Upper lobe of left lung (tissue), 6 donors: ENCODE measurements around the gene GAREM2. TPM values are rescaled to one million over a fixed set of nuclear protein-coding genes. Genes with fewer than 3 reads are reported as not detected.
A peak's percentile ranks its signal among the peaks of the same experiment; 100 is the strongest.

Experiments
- ATAC-seq, 2 donors: fragments of 200-7000 bp; cut with Tn5 transposase; one replicate each; pipeline ENCODE4 v1.9.1; 2022; ENCODE audit warnings: mild to moderate bottlenecking in 2 of 2, moderate library complexity in 2 of 2; ENCODE audit not compliant: low FRiP score in 2 of 2
- DNase-seq, 2 donors: peaks; one replicate each; pipeline ENCODE4 v3.0.0-alpha.2; 2019 to 2020
- H3K27ac ChIP-seq, 4 donors: fragments of 200-600 bp; sonication (generic); one replicate each; pipeline ENCODE4 v1.5.1; 2016 to 2019
- H3K27me3 ChIP-seq, 4 donors: fragments of 200-600 bp; sonication (generic); one replicate each; pipeline ENCODE4 v1.5.1; 2017 to 2019
- H3K36me3 ChIP-seq, 4 donors: fragments of 200-600 bp; sonication (generic); one replicate each; pipeline ENCODE4 v1.5.1; 2016 to 2019
- H3K4me1 ChIP-seq, 4 donors: fragments of 200-600 bp; sonication (generic); one replicate each; pipeline ENCODE4 v1.5.1; 2018 to 2019
- H3K4me3 ChIP-seq, 4 donors: fragments of 200-600 bp; sonication (generic); one replicate each; pipeline ENCODE4 v1.5.1; 2017 to 2019; ENCODE audit warnings: mild to moderate bottlenecking in 2 of 4, moderate library complexity in 1 of 4
- H3K9me3 ChIP-seq, 4 donors: fragments of 200-600 bp; sonication (generic); one replicate each; pipeline ENCODE4 v1.5.1; 2018 to 2019
- EP300 ChIP-seq, 4 donors: sonication (generic); formaldehyde crosslinking; IDR thresholded peaks; one replicate each; pipeline ENCODE4 v1.5.1; 2017; ENCODE audit warnings: antibody characterized with exemption in 4 of 4, control low read depth in 2 of 4
- POLR2A ChIP-seq, 4 donors: fragments of 450-650 bp; IDR thresholded peaks; one replicate each; pipeline ENCODE4 v1.5.1; 2016 to 2017; ENCODE audit warnings: antibody characterized with exemption in 4 of 4, mild to moderate bottlenecking in 2 of 4
- POLR2AphosphoS5 ChIP-seq, 2 donors: sonication (generic); formaldehyde crosslinking; IDR thresholded peaks; one replicate each; pipeline ENCODE4 v1.5.1; 2017; ENCODE audit warnings: antibody characterized with exemption in 2 of 2
- WGBS, 2 donors: methylation state at CpG; one replicate each; pipeline ENCODE4 v1.1.5; 2017 to 2018; 5-methylcytosine and 5-hydroxymethylcytosine counted together
- total RNA-seq, 6 donors: library from RNA; depleted of rRNA in 4 of 6; stranded (reverse); fragments of >200 nt in 4 of 6; gene quantifications; one replicate each; pipeline versions ENCODE4 v1.1.0 to v1.2.1, GENCODE V29; 2016 to 2021
- TF ChIP-seq, protein P1 (sequence below), 6 experiments: fragments of 450-650 bp in 4 of 6; fragments of 200-600 bp in 2 of 6; sonication (generic) in 2 of 6; IDR thresholded peaks; one replicate each; pipeline ENCODE4 v1.5.1; 2016 to 2019; ENCODE audit warnings: antibody characterized with exemption in 6 of 6
- donor health status: DM: no; HTN: no; CAD: no; lungs with moderate emphysema.
- donor health status: DM: no; HTN: yes; CAD: no; lungs with severe emphysema.

GAREM2 gene
- total RNA-seq, 6 donors from 2014 or later = 0.22 to 2.6 (median 0.49) TPM; not detected in 1

DNA sequence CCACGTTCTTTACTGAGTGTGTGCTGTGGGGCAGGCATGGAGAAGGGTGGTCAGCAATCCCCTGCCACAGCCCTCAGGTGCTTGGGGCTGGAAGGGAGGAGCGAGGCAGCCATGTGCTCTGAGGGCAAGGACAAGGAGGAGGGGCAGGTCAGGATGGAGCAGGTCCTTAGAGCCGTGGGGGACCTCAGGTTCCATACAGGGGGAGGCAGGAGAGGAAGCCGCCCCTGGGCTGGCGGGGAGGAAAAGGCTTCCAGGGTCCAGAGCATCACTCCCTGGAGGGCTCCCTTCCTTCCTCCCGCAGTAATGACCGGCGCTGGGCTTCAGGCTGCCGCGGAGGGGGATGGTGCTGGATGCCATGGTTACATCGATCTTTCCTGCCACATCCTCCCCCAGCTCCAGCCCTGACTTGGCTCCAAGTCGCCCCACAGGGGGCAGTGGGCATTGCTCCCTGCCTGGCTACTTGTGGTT is 6.6 kb downstream of the GAREM2 start:
- TF ChIP-seq EP300 (IDR thresholded peaks at IDR 0.05) = no peak
- TF ChIP-seq POLR2A (IDR thresholded peaks at IDR 0.05) = no peak
- TF ChIP-seq, protein P1, sequence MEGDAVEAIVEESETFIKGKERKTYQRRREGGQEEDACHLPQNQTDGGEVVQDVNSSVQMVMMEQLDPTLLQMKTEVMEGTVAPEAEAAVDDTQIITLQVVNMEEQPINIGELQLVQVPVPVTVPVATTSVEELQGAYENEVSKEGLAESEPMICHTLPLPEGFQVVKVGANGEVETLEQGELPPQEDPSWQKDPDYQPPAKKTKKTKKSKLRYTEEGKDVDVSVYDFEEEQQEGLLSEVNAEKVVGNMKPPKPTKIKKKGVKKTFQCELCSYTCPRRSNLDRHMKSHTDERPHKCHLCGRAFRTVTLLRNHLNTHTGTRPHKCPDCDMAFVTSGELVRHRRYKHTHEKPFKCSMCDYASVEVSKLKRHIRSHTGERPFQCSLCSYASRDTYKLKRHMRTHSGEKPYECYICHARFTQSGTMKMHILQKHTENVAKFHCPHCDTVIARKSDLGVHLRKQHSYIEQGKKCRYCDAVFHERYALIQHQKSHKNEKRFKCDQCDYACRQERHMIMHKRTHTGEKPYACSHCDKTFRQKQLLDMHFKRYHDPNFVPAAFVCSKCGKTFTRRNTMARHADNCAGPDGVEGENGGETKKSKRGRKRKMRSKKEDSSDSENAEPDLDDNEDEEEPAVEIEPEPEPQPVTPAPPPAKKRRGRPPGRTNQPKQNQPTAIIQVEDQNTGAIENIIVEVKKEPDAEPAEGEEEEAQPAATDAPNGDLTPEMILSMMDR (IDR thresholded peaks at IDR 0.05) = no peak
- TF ChIP-seq POLR2AphosphoS5 (IDR thresholded peaks at IDR 0.05) = no peak
- ATAC-seq (no peak), DNase-seq (no peak)
- H3K36me3 ChIP-seq = no peaks in the 10 kb centered on the region
- no peaks in the 10 kb centered on the region for H3K9me3 ChIP-seq
- no peak overlapping the region for H3K27ac ChIP-seq
- H3K27me3 ChIP-seq = peaks cover 0 to 18% (median 5%) of the 10 kb centered on the region in 4 donors
- 7 to 31% methylated on average over 5 to 12 of the region's 12 CpGs for WGBS, 2 donors
- H3K4me3 ChIP-seq = peak overlapping the region in 1 of 4 donors; percentile 66
- H3K4me1 ChIP-seq = peaks cover 6 to 22% (median 13%) of the 10 kb centered on the region in 4 donors

DNA sequence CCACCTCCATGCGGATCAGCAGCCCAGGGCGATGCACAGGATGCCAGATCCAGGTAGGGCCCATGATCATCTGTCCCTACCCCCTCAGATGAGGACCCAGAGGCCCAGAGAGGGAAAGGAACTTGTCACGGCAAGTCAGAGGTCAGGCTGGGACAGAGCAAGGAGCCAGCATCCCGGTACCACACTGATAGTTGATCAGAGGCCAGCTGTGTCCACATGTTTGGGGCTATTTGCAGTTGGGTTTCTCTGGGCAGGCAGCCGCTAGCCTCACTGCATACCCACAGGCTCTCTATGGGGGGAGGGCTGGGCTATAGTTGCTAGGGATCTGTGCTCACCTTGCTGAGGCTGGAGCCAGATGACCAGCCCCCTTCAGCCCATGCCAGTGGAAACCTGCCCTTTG is 9.6 kb downstream of the GAREM2 start:
- no peak overlapping the region for H3K27ac ChIP-seq
- no peaks in the 10 kb centered on the region for H3K36me3 ChIP-seq
- peaks cover 0 to 18% (median 4%) of the 10 kb centered on the region in 4 donors for H3K27me3 ChIP-seq
- TF ChIP-seq POLR2AphosphoS5 (IDR thresholded peaks at IDR 0.05) = no peak
- DNase-seq = no peak
- H3K4me1 ChIP-seq = peaks cover 6 to 30% (median 22%) of the 10 kb centered on the region in 4 donors
- no peak for ATAC-seq
- H3K9me3 ChIP-seq = no peaks in the 10 kb centered on the region
- no peak overlapping the region for H3K4me3 ChIP-seq
- 83 to 89% methylated on average over 4 to 5 of the region's 5 CpGs for WGBS, 2 donors

- ATAC-seq = no peak
- Histone ChIP-seq H3K9me3 (no peaks in the 10 kb centered on the region), H3K27me3 (peaks cover 0 to 18% (median 4%) of the 10 kb centered on the region in 4 donors), H3K4me3 (no peak overlapping the region), H3K27ac (no peak overlapping the region), H3K36me3 (no peaks in the 10 kb centered on the region), H3K4me1 (peaks cover 6 to 30% (median 22%) of the 10 kb centered on the region in 4 donors)
- DNase-seq = no peak
- TF ChIP-seq, protein P1 (IDR thresholded peaks at IDR 0.05) = no peak
- TF ChIP-seq EP300 (IDR thresholded peaks at IDR 0.05) (no peak), POLR2AphosphoS5 (IDR thresholded peaks at IDR 0.05) (no peak), POLR2A (IDR thresholded peaks at IDR 0.05) (no peak)
- WGBS, 2 donors = 96 to 97% methylated on average over 4 to 11 of the region's 11 CpGs
Measured at GRCh38 chr2:26182887-26183630, 10.2 kb downstream of the GAREM2 start.

DNA sequence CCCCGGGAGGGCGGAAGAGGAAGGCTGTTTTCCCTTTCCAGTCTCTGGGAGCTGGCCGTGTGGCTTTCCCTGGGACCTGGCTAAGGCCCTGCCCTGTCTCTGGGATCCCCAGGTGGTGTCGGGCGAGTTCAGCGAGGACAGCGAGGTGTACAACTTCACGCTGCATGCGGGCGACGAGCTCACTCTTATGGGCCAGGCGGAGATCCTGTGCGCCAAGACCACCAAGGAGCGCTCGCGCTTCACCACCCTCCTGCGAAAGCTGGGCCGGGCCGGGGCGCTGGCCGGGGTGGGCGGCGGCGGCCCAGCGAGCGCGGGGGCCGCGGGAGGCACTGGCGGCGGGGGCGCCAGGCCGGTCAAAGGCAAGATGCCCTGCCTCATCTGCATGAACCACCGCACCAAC is 11.2 kb downstream of the GAREM2 start:
- TF ChIP-seq POLR2A (IDR thresholded peaks at IDR 0.05) (no peak), POLR2AphosphoS5 (IDR thresholded peaks at IDR 0.05) (no peak)
- TF ChIP-seq, protein P1 (IDR thresholded peaks at IDR 0.05) = no peak
- H3K27ac ChIP-seq = no peak overlapping the region
- peaks cover 0 to 12% (median 2%) of the 10 kb centered on the region in 4 donors for H3K27me3 ChIP-seq
- peaks cover 4 to 21% (median 17%) of the 10 kb centered on the region in 4 donors for H3K4me1 ChIP-seq
- H3K36me3 ChIP-seq = no peaks in the 10 kb centered on the region
- no peak for DNase-seq
- H3K9me3 ChIP-seq = no peaks in the 10 kb centered on the region
- WGBS, 2 donors = 40 to 72% methylated on average over 1 to 18 of the region's 34 CpGs
- H3K4me3 ChIP-seq = peak overlapping the region in 3 of 4 donors; percentile 47 to 59 (median 58)
- ATAC-seq = no peak

DNA sequence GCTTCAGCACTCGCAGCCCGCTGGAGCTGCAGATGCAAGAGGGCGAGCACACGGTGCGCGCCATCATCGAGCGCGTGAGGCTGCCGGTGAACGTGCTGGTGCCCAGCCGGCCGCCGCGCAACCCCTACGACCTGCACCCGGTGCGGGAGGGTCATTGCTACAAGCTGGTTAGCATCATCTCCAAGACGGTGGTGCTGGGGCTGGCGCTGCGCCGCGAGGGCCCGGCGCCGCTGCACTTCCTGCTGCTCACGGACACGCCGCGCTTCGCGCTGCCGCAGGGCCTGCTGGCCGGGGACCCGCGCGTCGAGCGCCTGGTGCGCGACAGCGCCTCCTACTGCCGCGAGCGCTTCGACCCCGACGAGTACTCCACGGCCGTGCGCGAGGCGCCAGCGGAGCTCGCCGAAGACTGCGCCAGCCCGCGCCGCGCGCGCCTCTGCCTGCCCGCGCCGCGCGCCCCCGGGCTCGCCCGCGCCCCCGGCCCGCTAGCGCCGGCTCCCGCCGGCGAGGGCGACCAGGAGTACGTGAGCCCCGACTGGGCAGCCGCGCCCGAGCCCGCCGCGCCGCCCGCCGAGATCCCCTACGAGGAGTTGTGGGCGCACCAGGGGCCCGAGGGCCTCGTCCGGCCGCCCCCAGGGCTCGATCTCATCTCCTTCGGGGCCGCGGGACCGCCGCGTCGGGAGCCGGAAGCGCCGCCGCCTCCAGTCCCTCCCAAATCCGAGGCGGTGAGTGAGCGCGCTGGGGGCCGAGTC is 11.8 kb downstream of the GAREM2 start:
- peak; percentile 82 to 98 for DNase-seq
- Histone ChIP-seq H3K4me1 (peaks cover 0 to 15% (median 11%) of the 10 kb centered on the region in 4 donors), H3K27ac (peak overlapping the region in 3 of 4 donors; percentile 28 to 70 (median 53)), H3K4me3 (peak overlapping the region; percentile 24 to 59 (median 52)), H3K9me3 (no peaks in the 10 kb centered on the region), H3K27me3 (peaks cover 0 to 6% (median under 1%) of the 10 kb centered on the region in 4 donors), H3K36me3 (no peaks in the 10 kb centered on the region)
- peak; percentile 83 to 94 for ATAC-seq
- 0 to 8% methylated on average over 10 to 65 of the region's 114 CpGs for WGBS, 2 donors
- TF ChIP-seq POLR2AphosphoS5 (IDR thresholded peaks at IDR 0.05) = peak in 1 of 2 donors; percentile 16
- TF ChIP-seq, protein P1 (IDR thresholded peaks at IDR 0.05) = peak; percentile 54 to 93 (median 88)
- no peak for TF ChIP-seq EP300 (IDR thresholded peaks at IDR 0.05)
